Sigmoid colon (tissue), 3 donors: ENCODE measurements around the gene CCL1.

Experiments
- CTCF ChIP-seq, 4 experiments: fragments of 450-650 bp in 3 of 4; fragments of 200-600 bp in 1 of 4; IDR thresholded peaks; one replicate each; pipeline ENCODE4 v1.5.1; 2016 to 2019; ENCODE audit warnings: antibody characterized with exemption in 4 of 4, mild to moderate bottlenecking in 3 of 4, moderate library complexity in 2 of 4
- POLR2A ChIP-seq, 2 donors: fragments of 450-650 bp; IDR thresholded peaks; one replicate each; pipeline ENCODE4 v1.6.1; 2016; ENCODE audit warnings: antibody characterized with exemption in 2 of 2, mild to moderate bottlenecking in 2 of 2, moderate library complexity in 2 of 2

- no peak for TF ChIP-seq POLR2A (IDR thresholded peaks at IDR 0.05)
- TF ChIP-seq CTCF (IDR thresholded peaks at IDR 0.05), result no peak
Measured at GRCh38 chr17:34349751-34350150, 13.3 kb downstream of the CCL1 start.
